ENCODE data around the gene NECTIN1. TPM values are rescaled to one million over a fixed set of nuclear protein-coding genes. Genes with fewer than 3 reads are reported as not detected.

Gene NECTIN1
- total RNA-seq, 1 experiment from 2014 or later: 2.3 TPM

GRCh38 chr11:119591836-119592310, 137.1 kb downstream of the NECTIN1 start:
- no peak overlapping the region for H3K4me3 ChIP-seq
- DNase-seq (ENCODE audit: low read depth in 1 of 2, low spot score in 2 of 2): no peak
- no peaks in the 10 kb centered on the region for H3K27me3 ChIP-seq (replicated peaks)
- H3K4me1 ChIP-seq (replicated peaks): peaks cover 30% of the 10 kb centered on the region
- H3K36me3 ChIP-seq: no peaks in the 10 kb centered on the region
- H3K27ac ChIP-seq: no peak overlapping the region
- no peaks in the 10 kb centered on the region for H3K9me3 ChIP-seq (replicated peaks)

GRCh38 chr11:119590651-119591351, 138.2 kb downstream of the NECTIN1 start:
- H3K4me1 ChIP-seq (replicated peaks): peaks cover 30% of the 10 kb centered on the region
- no peak overlapping the region for H3K27ac ChIP-seq
- no peaks in the 10 kb centered on the region for H3K36me3 ChIP-seq
- no peak overlapping the region for H3K4me3 ChIP-seq
- H3K9me3 ChIP-seq (replicated peaks): no peaks in the 10 kb centered on the region
- no peaks in the 10 kb centered on the region for H3K27me3 ChIP-seq (replicated peaks)
- DNase-seq (ENCODE audit: low read depth in 1 of 2, low spot score in 2 of 2): peak in 1 of 2 experiments; percentile 7

- Histone ChIP-seq H3K4me1 (replicated peaks) (peaks cover 26% of the 10 kb centered on the region), H3K27me3 (replicated peaks) (no peaks in the 10 kb centered on the region), H3K27ac (no peak overlapping the region), H3K36me3 (no peaks in the 10 kb centered on the region), H3K9me3 (replicated peaks) (no peaks in the 10 kb centered on the region), H3K4me3 (no peak overlapping the region)
- DNase-seq (ENCODE audit: low read depth in 1 of 2, low spot score in 2 of 2): no peak
Observed at GRCh38 chr11:119589001-119589400, 140.0 kb downstream of the NECTIN1 start.
